ENCODE data around the gene TSPAN9.

Gene TSPAN9

DNA sequence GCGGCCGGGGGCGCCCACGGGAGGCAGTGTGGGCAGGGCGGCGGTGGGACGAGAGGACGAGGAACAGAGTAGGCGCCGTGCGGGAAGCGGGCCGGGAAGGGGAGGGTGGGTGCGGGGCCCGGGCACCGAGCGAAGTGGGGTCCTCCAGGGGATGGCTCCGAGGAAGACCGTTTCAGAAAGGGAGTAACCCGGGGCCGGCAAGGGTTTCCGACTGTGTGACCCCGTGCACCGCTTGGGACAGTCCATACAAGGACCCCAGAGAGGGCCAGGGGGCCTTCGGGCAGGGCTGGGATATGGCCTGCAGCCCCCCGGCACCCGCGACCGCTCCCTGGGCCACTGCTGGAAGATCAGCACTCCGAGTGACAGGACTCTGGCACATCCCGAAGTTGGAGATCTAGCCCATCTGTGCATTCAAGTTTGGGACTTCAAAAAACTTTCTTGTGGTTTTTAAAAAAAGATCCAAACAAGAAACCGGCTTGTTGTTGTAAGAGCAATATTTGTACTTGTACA lies 448 bp downstream of the TSPAN9 start:
- peak overlapping the region; percentile 60 for H3K4me3 ChIP-seq (ENCODE audit: low read depth, low read length)
- TF ChIP-seq, protein P1, sequence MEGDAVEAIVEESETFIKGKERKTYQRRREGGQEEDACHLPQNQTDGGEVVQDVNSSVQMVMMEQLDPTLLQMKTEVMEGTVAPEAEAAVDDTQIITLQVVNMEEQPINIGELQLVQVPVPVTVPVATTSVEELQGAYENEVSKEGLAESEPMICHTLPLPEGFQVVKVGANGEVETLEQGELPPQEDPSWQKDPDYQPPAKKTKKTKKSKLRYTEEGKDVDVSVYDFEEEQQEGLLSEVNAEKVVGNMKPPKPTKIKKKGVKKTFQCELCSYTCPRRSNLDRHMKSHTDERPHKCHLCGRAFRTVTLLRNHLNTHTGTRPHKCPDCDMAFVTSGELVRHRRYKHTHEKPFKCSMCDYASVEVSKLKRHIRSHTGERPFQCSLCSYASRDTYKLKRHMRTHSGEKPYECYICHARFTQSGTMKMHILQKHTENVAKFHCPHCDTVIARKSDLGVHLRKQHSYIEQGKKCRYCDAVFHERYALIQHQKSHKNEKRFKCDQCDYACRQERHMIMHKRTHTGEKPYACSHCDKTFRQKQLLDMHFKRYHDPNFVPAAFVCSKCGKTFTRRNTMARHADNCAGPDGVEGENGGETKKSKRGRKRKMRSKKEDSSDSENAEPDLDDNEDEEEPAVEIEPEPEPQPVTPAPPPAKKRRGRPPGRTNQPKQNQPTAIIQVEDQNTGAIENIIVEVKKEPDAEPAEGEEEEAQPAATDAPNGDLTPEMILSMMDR (IDR thresholded peaks at IDR 0.05; ENCODE audit: borderline replicate concordance, insufficient read depth, low read depth, low read length) = no peak

DNA sequence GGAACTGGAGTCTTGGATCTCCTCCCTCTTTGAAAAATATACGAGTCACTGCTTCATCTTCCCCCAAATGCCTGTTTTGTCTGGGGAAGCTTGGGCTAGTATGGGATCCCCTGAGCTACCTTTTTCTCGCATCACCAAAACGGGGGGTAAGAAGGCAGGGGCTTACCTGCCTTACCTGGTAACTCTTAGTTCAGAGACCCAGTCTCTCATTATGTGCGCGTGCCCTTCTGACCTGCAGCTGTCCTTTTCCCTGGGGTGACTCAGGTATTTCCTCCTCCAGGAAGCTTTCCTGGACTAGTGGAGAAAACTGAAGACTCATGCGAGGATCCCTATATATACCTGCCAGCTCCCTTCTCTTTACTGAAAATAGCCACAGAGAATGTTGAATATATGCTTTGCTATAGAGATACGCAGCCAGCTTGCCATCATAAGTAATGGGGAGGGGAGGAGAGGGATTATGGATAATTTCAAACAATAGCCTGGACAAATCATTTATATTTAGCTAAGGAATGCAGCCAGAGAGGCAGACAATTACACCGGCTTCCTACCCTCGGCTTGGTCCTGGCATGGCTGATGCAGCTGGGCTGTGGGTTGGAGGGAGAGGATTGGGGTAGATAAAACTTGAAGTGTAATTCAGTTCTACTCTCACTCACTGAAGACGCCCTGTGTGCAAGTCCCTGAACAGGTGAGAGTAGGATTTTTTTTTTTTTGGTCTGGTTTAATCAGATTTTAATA lies 1.1 kb downstream of the TSPAN9 start:
- no peak overlapping the region for H3K4me3 ChIP-seq (ENCODE audit: low read depth, low read length)
- TF ChIP-seq, protein P1 (IDR thresholded peaks at IDR 0.05; ENCODE audit: borderline replicate concordance, insufficient read depth, low read depth, low read length) = no peak

DNA sequence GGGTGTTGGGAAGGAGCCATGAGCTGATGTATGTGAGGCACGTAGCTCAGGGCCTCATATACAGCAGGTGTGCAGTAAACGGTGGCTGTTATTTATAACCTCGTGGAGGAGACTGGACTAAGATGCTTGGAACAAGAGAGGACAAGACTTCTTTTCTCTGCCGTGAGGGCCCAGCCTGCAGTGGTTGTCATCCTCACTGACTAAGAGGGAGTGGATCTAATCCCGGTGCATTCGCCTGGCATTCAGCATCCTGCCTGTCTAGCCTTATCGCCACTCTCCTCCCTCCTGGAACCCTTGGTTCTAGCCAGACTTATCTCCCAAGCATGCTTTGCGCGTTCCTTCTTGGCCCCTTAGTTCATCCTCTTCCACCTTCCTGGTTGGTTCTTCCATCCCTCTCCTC lies 3.9 kb downstream of the TSPAN9 start:
- no peak overlapping the region for H3K4me3 ChIP-seq (ENCODE audit: low read depth, low read length)
- TF ChIP-seq, protein P1 (IDR thresholded peaks at IDR 0.05; ENCODE audit: borderline replicate concordance, insufficient read depth, low read depth, low read length) = no peak

DNA sequence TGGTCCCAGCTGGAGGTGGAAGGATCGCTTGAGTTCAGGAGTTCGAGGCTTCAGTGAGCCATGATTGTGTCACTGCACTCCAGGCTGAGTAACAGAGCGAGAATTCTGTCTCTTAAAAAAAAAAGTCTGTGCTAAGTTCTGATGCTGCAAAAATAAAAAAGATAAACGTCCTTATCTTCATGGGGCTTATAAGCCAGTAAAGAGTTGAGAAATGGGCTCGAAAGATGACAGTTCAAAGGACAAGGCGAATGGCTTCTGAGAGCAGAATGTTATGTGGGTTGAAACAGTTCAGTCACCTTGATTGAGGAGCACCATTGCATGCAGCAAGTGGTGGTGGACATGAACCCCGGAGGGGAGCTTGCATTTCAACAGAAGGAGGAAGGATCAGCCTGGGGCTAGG lies 4.7 kb downstream of the TSPAN9 start:
- TF ChIP-seq, protein P1 (IDR thresholded peaks at IDR 0.05; ENCODE audit: borderline replicate concordance, insufficient read depth, low read depth, low read length) = no peak
- no peak overlapping the region for H3K4me3 ChIP-seq (ENCODE audit: low read depth, low read length)

DNA sequence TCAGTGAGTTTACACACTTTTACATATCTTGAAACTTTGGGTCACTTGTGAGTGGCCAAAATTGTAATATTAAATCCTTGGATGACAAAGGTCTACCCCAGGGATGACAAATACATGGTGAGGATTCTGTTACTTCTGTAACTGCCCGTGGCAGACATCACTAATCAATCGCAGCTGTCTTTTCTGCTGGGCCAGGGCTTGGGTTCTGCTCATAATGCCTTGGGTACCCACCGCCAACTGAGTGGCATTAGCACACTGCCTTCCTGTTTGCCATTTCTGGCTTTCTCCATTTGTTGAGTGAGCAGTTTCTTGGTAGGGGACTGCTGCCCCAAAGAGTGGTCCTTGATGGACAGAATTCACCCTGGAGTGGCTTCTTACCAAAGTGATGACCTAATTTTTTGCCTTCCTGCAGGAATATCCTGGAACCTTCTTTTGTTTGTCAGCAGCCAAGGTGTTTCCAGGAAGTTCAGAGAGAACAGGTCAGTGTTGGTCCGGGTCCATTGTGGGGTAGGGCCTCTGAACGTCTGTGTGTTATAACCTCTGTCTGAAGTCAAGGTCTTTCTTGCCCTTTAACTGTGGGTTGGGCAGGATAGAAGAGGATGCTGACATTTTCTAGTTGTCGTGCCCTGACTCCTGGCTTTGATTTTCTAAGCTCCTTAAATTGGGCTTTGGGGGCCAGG lies 6.2 kb downstream of the TSPAN9 start:
- H3K4me3 ChIP-seq (ENCODE audit: low read depth, low read length) = no peak overlapping the region
- TF ChIP-seq, protein P1 (IDR thresholded peaks at IDR 0.05; ENCODE audit: borderline replicate concordance, insufficient read depth, low read depth, low read length) = no peak

DNA sequence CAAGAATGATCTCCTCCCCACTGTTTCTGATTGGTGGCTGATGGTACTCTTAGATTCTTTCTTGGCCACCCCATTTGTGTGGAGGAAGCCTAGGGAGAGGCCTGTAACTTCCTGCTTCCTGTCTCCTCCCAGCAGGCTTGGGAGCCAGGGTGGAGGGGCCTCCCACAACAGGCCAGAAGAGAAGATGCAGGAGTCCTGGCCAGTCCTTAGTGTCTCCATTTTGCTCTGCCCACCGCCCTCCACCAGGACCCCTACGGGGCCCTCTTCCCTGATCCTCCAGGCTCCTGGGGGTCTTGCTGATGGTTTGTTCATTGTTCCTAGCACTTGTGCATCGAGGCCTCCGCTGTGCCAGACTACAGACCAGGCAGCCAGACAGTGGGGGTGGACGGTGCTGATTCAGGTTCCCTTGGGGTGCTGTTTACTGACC lies 6.8 kb downstream of the TSPAN9 start:
- TF ChIP-seq, protein P1 (IDR thresholded peaks at IDR 0.05; ENCODE audit: borderline replicate concordance, insufficient read depth, low read depth, low read length) = no peak
- H3K4me3 ChIP-seq (ENCODE audit: low read depth, low read length) = no peak overlapping the region
